GM21737 (cell line): Measurements from ENCODE around the gene PDE6G.
"Not testable (repeated sequence)": the region's sequence is repeated elsewhere in the genome, so short reads cannot be mapped to it uniquely, and the experiment has no call there.

Experiments used
- ATAC-seq: cut with Tn5 transposase; IDR thresholded peaks from one replicate; pipeline ENCODE4 v1.9.1; 2021; ENCODE audit warnings: mild to moderate bottlenecking, moderate library complexity; ENCODE audit not compliant: unreplicated experiment

The PDE6G gene

DNA sequence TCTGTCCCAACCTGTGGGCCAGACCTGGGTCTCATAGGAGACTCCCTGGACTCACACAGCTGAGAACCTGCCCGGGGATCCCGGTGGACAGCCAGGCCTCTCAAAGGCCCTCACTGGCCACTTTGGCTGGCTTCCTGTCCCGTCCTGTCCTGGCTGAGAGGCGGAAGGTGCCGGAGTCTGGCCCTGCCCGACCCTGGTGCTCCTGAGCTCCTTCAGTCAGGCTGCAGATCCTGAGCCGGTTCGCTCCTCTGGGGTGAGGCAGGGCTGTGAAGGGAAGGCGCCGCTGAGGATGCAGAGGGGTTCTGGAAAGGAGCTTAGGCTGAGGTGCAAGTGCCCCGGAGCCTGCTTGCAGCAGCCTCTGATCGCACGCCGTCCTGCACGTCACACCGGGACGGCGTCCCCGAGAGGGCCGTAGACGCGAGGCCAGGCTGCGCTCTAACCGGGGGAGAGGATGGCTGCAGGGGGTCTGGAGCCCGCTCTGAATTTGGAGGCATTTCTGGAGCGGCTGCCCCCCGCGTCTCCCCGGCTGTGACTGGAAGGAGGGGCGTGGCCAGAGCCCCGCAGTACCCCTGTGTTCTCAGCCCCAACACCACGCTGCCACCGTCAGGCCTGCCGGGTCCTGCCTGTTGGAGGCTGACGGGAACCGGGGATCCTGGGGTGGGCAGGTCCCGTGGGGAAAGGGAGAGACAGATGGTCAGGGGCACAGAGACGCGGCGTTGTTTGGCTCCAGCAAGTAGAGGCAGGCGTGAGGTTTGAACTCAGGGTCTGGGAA, 31.6 kb upstream of the PDE6G start:
- ATAC-seq: no peak

DNA sequence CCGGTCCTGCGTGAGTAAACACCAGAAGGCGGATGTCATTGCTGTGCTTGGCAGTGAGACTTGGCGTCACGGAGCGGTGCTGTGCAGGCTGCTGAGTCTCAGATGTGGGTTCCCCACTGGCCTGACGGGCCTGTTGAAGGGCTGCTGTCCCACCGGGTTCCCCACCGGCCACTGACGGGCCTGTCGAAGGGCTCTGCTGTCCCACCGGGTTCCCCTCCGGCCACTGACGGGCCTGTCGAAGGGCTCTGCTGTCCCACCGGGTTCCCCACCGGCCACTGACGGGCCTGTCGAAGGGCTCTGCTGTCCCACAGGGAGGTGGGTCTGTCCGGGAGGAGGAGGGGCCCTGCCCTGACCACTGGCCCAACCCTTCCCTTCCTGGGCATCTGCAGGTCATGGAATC, 30.3 kb upstream of the PDE6G start:
- no peak for ATAC-seq

DNA sequence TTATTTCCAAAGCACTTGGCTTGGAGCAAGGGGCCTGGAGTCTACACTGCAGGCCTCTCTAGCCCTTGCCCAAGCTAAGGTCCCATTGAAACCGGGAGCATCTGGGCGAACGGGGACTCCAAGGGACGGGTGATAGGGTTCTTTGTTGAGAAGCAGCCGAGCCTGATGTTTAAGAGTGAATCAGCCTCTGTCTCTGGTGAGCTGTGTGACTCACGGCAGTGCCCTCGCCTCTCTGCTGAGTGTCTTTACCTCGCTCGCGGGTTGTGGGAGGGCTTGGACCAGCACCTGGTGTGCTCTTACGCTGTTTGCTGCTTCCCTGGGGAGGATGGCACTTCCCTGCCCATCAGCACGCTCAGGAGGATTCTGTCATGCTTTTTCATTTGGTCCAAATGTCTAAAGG, 28.8 kb upstream of the PDE6G start:
- ATAC-seq: no peak

DNA sequence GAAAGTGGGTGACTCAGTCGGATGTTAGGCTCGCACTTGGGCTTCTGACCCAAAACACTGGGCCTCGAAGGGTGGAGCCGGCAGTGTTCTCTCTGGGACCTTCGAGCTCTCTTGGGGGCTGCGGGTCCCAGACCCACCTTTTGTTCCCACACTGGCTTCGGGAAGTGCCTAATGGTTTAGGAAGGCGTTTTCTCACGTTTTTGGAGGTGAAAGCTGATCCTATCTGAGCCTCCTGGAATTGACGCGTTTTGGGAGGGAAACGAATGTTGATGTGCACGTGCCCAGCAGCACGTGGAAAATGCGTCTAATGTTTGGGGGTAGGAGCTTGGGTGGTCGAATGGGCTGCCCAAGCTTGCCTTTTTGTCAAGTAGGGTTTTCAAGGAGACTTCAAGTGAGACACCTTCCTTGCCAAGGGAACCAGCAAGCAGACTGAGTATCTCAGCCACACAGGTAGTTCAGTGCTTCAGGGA, 28.1 kb upstream of the PDE6G start:
- no peak for ATAC-seq

DNA sequence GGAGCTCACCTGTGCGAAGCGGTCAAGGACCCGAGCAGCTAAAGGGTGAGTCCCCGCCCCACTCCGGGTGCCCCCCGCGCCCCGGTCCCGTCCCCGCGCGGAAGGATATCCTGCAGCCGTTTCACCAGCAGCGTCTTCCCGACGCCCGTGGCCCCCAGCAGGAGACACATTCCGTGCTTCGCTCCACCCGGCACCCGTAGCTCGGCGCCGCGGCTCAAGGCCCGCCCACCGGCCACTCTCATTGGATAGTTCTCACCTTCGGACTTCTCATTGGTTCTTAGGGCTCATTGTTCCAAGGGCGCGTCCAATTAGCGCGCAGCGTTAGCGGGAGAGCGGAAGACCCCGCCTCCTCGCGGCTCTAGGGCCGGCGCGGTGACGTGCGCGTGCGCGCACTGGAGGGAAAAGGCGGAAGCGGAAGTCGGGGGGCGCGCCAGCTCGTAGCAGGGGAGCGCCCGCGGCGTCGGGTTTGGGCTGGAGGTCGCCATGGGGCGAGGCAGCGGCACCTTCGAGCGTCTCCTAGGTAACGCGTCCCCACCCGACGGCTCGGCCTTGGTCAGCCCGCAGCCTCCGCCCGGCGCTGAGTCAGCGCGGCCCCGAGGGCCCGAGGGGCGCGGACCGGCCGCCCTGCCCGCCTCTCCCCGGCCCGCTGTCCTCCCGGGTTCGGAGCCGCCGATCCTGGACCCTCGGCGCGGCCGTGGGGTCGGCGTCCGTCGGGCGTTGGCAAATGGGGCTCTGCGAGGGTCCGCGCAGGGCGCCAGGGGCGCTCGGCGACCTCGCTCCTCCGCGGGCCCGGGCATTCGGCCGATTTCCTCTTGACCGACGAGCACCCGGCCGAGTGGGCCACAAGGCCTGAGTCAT, 27.5 kb upstream of the PDE6G start, which contains the start of the genes ARL16 and HGS:
Gene ARL16, minus strand, starts transcription at position 214 of the 858 bp plus-strand sequence. Its CDS starts 44 bp downstream, at position 170.
Gene HGS, plus strand, starts transcription at position 428 of the 858 bp plus-strand sequence. Its CDS starts 56 bp downstream, at position 484.
- peak; percentile 88 for ATAC-seq

DNA sequence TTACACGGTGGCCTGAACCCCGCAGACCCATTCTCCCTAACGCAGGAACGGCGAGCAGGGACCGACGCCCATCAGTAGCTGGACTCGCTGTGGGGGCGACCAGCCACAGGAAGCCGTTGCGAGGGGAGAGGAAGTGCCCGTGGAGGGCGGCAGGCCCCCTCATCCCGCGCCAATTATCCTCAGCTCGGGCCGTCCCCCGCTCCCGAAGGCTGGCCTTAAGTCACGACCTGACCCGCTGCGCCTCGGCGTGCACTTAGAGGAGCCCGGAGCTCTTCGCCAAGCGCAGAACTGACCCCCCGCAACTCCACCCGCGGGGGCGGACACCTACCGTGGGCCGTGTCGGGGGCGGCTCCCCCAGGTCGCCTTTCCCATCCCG, 26.9 kb upstream of the PDE6G start:
- ATAC-seq: peak; percentile 25

DNA sequence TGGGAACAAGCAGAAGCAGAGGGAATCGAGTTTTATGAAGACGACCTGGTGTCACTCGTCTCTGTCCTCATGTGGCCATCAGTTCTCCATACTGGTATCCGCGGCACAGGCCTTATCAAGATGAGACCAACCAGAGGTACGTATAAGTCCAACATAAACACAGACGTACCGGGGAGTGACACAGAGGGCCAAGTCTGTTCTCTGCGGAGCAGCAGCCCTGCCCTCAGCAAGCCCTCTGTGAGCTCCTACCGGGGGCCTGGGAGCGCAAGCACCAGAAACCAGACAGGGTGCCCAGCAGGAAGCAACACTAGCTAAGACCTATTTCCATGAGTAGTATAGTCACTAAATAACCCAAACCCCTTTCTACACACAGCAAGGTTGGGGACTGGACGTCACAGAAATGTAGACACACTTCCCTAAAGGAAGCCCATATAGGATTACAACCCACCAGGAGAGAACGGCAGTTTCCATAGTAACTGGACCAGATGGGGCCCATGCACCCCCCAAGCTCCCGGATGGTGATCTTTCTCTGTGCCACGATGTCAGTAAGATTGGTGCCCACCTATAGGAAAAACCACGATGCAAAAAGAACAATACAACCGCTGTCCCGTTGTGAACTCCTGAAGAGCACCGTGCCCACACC, 26.3 kb upstream of the PDE6G start:
- ATAC-seq: no peak

DNA sequence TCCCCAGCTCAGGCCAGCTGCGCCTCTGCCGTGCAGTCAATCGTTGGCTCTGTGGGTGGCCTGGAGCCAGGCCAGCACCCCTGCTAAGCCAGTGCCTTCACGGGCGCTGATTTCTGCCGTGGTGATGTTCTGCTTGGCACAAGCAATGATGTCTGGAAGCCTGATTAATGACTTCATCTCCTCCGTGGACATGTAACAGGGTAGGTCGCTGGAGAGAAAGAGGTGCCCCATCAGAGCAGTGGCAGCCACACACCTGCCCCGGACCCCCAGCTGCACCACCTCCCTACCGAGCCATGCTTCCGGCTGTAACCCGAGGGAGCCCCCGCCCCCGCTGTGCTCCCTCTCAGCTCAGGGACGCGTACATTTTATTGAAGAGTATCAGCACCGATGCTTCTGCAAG, 25.3 kb upstream of the PDE6G start:
- no peak for ATAC-seq

DNA sequence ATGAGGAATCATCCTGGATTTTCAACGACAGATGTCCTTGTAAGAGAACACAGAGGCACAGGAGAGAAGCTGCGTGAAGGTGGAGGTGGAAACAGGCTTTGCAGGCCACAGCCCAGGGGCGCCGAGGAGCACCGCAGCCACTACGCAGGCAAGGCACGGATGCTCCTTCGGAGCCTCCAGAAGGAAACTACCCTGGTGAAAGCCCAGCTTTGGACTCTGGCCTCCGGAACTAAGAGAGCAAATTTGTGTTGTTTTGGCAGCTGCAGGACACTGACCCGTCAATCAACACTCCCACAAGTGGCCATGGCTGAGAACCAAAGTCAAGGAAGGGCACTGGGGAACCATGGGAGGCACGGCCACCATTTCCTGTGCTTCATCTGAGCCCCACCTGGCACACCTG, 23.8 kb upstream of the PDE6G start:
- ATAC-seq: no peak

DNA sequence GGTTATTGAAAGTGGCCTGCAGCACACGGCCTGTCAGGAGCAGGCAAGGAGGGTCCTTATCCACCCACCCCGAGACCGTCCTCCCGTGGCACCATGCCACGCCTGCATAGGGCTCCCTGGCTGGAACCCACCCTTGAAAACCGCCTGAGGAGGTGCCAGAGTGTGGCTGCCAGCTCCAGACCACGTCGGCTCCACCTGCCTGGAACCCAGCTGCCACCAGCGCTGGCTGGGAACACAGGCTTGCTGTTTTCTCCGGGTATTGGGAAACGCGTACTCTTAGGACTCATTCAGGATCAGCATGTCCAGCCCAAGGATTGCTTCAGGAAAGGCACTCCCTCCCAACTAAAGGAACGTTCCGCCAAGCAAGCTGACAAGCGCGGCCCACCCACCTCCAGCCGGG, 20.6 kb upstream of the PDE6G start:
- ATAC-seq: no peak

DNA sequence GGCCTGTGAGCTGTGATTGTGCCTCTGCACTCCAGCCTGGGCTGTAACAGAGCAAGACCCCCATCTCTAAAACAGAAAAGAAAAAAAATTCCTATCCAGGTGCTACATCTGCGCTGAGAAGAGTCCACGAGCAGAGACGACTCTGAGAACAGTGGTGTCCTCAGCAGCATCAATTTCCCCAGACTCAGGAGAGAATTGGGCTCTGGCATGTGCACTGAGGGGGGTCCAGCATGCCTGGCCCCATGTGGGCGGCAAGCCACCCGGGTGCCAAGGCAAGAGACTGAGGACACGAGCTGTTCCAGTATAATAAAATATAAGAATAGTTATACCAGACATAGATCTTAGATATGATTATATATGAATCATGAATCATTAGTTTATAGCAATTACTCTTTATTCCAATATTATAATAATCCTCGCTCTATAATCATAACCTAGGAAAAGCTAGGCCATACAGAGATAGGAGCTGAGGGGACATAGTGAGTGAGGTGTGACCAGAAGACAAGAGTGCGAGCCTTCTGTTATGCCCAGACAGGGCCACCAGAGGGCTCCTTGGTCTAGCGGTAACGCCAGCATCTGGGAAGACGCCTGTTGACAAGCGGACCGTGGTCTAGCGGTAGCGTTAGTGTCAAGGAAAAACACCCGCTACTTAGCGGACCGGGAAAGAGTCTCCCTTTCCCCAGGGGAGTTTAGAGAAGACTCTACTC, 19.3 kb upstream of the PDE6G start:
- ATAC-seq: not testable (repeated sequence)

DNA sequence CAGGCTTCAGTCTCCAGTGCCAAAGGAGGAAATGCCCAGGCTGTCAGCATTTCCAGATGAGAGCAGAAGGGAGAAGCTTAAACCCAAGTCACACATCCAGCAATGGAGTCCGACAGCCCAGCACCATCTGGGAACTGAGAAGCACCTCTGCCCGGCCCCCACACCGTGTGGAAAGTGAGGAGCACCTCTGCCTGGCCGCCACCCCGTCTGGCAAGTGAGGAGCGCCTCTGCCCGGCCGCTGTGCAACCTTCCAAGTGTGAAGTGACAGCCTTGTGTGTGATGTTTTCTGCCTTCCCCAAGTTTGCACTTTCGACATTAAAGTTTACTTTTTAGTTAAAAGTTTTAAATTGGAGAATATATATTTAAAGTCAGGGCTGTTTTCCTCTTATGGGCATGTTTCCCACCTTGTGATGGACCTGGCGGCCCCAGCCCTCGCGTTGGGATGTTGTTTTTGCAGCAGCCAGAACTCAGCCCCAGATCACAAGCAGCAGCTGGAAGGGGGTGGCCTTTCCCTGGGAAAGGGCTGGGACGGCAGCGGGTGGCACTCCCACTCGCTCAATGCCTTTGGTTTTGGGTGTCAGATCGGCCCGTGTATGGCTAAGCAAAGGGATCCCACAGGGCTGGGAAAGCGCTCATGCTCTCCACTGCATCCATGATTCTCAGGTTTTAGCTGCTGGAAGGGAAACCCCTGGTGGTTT, 17.4 kb upstream of the PDE6G start:
- no peak for ATAC-seq

DNA sequence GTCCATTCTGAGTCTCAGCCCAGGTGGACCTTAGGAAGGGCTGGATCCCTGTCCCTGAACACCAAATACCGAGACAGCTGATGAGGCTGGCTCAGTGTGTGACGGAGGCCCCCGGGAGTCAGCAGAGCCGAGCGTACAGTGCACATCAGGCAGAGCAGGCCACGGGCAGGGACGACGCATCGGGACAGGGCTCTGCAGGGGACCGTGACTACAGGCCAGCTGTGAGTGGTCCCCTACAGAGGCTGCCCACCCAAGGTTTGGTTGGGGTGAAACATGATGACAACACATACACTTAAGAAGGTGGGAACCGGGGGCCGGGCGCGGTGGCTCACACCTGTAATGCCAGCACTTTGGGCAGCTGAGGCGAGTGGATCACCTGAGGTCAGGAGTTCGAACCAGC, 16.6 kb upstream of the PDE6G start:
- ATAC-seq: no peak

DNA sequence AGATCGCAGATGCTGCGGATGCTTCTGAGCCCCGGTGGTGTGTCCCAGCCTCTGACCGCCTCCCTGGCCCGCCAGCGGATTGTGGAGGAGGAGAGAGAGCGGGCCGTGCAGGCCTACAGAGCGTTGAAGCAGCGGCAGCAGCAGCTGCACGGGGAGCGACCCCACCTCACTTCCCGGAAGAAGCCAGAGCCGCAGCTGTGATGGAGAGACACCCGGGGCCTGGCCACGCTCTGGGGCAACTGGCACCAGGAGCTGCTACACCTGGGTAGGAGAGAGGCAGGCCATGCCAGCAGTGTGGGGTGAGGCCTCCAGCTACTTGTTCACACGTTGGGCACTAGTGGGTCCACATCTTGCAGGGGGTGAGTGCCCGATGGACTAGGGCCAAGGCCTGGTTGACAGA, 16.2 kb upstream of the PDE6G start:
- no peak for ATAC-seq

DNA sequence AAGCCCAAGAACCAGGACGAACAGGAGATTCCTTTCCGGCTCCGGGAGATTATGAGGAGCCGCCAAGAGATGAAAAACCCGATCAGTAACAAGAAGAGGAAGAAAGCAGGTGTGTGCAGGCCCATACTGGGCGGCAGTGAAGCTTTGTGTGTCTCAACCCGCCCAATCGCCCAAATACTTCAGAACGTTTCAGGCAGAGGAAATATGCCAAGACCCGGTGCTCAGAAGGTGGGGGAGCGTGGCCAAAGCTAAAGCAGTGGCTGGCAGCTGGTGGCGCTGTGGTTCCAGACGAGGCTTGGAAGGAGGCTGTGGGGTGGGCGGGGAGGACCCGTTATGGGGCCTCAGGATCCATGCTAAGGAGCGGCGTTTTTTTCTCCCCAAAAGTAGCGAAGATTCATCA, 11.4 kb upstream of the PDE6G start:
- no peak for ATAC-seq

DNA sequence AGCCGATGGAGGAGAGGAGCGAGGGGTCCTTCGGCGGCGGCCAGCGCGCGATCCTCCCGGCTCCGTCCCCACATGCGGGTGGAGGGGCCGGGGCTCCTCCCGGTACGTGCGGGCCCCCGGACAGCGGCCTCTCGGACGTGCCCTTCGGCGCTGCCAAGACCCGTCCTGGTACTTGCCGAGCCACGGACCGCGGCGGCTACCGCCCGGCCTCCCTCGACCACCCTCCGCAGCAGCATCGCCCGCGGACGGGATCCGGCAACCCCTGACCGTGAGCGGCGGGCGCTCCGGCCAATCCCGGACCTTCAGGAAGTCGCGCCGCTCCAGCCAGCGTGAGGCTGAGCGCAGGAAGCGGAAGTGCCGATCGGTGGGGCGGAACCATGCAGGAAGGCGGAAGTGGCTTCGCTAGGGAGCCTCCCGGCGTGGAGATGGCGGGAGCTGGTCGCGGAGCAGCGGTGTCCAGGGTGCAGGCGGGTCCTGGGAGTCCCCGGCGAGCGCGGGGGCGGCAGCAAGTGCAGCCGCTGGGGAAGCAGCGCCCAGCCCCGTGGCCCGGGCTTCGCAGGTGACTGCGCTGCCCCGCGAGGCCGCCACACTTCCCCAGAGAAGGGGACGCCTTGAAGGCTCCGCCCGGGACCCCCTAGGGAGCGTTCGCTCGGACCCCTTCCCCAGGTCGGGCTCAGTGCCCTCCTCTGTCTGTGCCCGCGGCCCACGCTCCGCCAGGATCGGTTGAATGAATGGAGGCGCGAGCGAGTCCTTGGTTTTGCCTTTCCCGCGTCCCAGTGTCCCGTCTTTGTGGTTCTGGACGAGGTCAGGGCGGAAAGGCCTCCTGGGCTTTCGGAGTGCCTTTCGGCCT, 10.2 kb upstream of the PDE6G start, which contains the start of the genes CCDC137 and OXLD1:
Gene CCDC137, plus strand, starts transcription at position 396 of the 850 bp plus-strand sequence. Its CDS starts 30 bp downstream, at position 426.
Gene OXLD1, minus strand, starts transcription at position 264 of the 850 bp plus-strand sequence. Its CDS starts 28 bp downstream, at position 236.
- ATAC-seq: peak; percentile 79

DNA sequence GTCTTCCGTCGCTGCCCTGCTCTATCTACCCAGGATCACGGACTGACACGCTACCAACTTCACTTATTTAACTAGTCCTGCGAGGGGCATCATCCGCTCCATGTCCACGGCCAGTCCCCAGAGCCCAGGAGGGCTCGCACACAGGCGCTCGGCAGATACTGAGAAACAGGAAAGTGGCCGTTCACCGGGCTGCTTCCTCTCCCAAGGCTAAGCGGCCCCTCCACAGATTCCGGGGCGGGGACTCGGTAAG, 9.7 kb upstream of the PDE6G start:
- peak; percentile 10 for ATAC-seq

DNA sequence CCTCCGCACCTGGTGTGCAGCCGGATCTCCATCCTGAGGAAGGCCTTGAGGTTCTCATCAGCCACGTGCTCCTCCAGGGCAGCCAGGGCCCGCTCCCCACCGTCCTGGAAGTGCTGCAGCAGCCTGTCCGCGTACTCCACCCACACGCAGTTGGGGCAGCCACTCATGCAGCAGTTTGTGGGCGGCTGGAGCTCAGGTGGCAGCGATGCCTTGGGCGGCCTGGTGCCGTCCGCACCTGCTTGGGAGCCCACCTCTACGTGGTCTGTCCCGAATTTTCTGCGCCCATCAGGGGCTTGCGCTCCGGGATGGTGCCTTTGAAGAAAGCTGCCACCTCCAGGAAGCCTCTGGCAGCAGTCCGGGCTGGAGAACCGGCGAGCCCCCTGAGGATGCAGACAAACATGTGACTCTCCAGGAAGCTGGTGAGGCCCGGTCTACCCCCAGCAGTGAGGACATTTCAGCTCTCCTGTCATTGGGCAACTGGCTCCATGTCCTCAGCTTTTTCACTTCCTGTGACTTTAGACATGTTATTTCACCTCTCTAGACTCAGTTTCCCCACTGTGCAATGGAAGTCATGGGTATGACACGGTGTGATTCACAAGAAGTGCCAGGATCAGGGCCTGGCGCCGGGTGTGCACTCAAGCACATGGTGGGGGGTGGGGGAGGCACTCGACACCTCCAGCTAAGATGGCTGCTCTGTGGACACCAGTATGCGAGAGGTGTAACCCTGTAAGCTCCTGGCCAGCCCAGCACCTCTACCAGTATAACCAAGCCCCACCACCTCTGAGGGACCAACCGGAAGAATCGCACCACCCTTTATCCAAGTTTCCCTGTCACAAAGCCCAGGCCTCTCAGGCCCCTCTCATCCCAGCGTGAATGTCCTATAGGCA, 9.1 kb upstream of the PDE6G start:
- no peak for ATAC-seq
